NCI-H774 (cell line): ENCODE measurements around the gene FARP2.

Source experiments
- DNase-seq: peaks from one replicate; lab custom pipeline; 2025; lab: John Stamatoyannopoulos, UW

Gene FARP2

GRCh38 chr2:241534293-241534692 lies 178.2 kb downstream of the FARP2 start:
- DNase-seq = no peak

DNA sequence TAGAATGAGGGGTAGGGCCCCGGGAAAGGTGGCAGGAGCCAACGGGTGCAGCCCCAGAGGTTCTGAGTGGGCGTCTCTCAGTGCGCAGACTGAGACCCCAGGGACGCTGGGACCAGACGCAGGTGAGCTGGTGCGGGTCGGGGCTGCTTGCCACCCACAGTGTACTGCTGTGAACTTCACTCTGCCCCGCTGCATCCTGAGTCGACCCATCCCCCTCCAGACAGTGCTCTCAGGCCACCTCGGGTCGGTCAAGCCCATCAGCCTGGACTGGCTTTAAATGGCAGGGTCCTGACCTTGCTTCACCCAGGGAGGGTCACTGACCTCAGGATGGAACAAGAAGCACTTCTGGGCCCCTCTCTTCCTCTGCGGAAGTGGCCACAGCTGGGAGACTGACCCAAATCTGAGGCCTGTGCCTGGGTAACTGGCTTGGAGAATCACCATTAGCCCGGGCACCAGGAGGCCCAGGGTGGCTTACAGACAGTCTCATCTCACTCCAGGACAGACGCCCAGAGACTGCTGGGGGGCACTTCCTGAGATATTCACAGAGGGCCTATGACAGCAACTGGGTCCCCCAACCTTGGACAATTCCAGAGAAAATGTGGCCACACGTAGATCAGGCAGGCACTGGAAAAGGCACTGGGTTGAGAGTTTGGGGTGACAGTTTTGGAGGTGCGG lies 178.8 kb downstream of the FARP2 start:
- no peak for DNase-seq

DNA sequence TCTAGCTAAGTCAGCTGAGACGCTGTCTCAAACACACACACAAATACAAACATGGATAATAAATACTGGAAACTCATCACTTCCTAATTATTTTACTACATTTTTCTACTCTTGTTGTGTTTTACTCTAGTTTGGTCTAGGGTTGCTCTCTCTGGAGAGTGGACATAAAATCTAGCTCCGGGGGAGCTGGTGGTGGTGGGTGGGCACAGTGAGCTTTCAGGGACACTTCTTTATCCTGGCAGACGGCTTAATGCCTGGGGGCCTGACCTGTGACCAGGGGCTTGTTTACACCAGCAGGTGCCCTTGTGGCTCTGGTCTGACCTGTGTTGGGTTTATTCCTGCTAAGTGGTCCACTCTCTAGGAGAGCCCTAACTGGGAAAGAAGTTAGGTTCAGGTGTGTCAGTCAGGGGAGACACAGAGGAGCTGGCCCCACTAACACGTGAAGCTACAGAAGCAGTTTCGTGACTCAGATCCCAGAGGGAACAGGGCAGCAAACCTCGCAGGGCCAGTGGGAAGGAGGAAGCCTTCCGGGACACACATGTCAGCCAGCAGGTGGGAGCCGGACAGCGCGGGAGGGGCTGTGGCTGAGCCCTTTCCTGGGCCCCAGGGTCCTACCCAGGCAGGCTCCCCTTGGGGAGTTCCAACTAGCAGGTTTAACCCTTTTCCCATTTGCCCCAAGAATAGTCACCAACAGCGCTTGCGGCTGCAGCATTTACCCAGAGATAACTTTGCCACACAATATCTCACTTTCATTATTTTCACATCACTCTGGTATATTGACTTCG lies 180.0 kb downstream of the FARP2 start:
- DNase-seq = no peak

- no peak for DNase-seq
These were observed 182.9 kb downstream of the FARP2 start for GRCh38 chr2:241538838-241539615.

DNA sequence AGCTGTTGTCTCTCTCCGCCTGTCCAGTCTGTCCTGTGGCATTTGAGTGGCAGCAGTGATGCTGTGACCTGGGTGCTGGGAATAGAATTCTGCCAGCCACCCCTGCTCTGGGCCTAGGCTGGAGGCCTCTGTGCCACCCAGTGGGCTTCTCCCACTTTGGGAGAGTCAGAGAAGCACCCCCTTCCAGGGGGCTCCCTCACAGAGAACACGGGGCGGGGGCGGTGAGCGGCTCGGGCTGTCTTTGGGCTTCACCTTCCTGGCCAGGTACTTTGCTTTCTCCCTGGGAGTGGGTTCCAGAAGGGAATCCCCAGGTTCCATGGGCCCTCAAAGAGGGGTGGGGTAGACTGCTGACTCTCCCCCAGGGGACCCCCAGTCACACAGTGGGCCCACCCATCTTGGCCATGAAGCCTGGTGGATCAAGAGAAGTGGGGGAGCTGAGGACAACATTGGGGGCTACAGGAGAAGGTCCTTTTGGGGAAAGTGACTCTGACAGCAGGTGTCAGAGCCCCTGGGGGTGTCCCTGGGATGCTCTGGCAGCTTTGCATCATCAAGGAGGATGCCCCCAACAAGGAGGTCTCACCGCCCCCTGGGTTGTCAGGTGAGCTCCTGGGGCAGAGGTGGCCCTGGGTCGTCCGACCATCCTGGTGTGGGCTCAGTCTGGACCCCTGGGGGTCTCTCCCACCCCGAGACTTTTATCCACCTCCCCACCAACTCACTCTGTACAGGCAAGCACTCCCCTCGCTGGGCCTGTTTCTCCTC lies 183.7 kb downstream of the FARP2 start:
- DNase-seq = no peak

- DNase-seq = no peak
These were observed 184.3 kb downstream of the FARP2 start for GRCh38 chr2:241540401-241540770.

GRCh38 chr2:241540771-241541561 lies 184.9 kb downstream of the FARP2 start:
- DNase-seq = peak; percentile 44

- no peak for DNase-seq
These were observed 185.6 kb downstream of the FARP2 start for GRCh38 chr2:241541564-241542277.

GRCh38 chr2:241542278-241542605 lies 186.2 kb downstream of the FARP2 start:
- no peak for DNase-seq
